A549 (cell line): ENCODE data around the gene RAPSN.

Experiments used
- CBX2 ChIP-seq: fragments of 200-600 bp; sonication (generic); IDR thresholded peaks from 2 replicates; pipeline ENCODE4 v1.6.1; 2016; ENCODE audit warnings: low read depth, mild to moderate bottlenecking, borderline replicate concordance
- CEBPB ChIP-seq, 2 experiments: fragments of >200 bp in 1 of 2; sonication (Bioruptor Twin) in 1 of 2; formaldehyde crosslinking in 1 of 2; IDR thresholded peaks; 2 replicates each; pipeline ENCODE4 v1.6.1; 2012 to 2016
- CHD2 ChIP-seq: fragments of 150-350 bp; IDR thresholded peaks from 2 replicates; pipeline ENCODE4 v1.6.1; 2014; ENCODE audit warnings: low read length; ENCODE audit not compliant: partially characterized antibody
- EP300 ChIP-seq, 2 experiments: fragments of >200 bp; sonication (Bioruptor Twin); formaldehyde crosslinking; IDR thresholded peaks; 2 replicates in 1 of 2; 3 replicates in 1 of 2; pipeline ENCODE4 v1.6.1; 2016 to 2017
- HOXA7 ChIP-seq: fragments of 250-450 bp; sonication (Bioruptor Pico); IDR thresholded peaks from 2 replicates; pipeline ENCODE4 v1.5.0; 2020; ENCODE audit warnings: mild to moderate bottlenecking, moderate library complexity
- JUN ChIP-seq, 2 experiments: fragments of >200 bp; sonication (Bioruptor Twin); formaldehyde crosslinking; IDR thresholded peaks; 2 replicates in 1 of 2; 3 replicates in 1 of 2; pipeline ENCODE4 v1.6.1; 2016 to 2017
- NPAS2 ChIP-seq: fragments of 250-450 bp; sonication (Bioruptor Pico); IDR thresholded peaks from 2 replicates; pipeline ENCODE4 v1.8.0; 2022; ENCODE audit warnings: mild to moderate bottlenecking, moderate library complexity, borderline replicate concordance
- POLR2A ChIP-seq: IDR thresholded peaks from 2 replicates; pipeline ENCODE4 v1.6.1; 2012; ENCODE audit warnings: mild to moderate bottlenecking, low read length
- SMC3 ChIP-seq: fragments of >200 bp; sonication (Bioruptor Twin); formaldehyde crosslinking; IDR thresholded peaks from 3 replicates; pipeline ENCODE4 v1.6.1; 2018; ENCODE audit warnings: inconsistent platforms
- TF ChIP-seq, protein P1 (sequence below): fragments of >200 bp; sonication (Bioruptor Twin); formaldehyde crosslinking; IDR thresholded peaks from 3 replicates; pipeline ENCODE4 v1.5.1; 2016
- TF ChIP-seq, protein P2 (sequence below): IDR thresholded peaks from 2 replicates; pipeline ENCODE4 v1.6.1; 2012
- TF ChIP-seq, protein P3 (sequence below): fragments of 150-350 bp; IDR thresholded peaks from 2 replicates; pipeline ENCODE4 v1.6.1; 2014; ENCODE audit warnings: low read depth, mild to moderate bottlenecking, low read length
- TF ChIP-seq, protein P4 (sequence below): fragments of 250-450 bp; sonication (Bioruptor Pico); IDR thresholded peaks from 2 replicates; pipeline ENCODE4 v1.5.0; 2021; ENCODE audit warnings: mild to moderate bottlenecking, moderate library complexity, borderline replicate concordance
- TF ChIP-seq, protein P5 (sequence below): fragments of 200-600 bp; sonication (generic); IDR thresholded peaks from 2 replicates; pipeline ENCODE4 v1.6.1; 2016; ENCODE audit warnings: antibody characterized with exemption, mild to moderate bottlenecking, moderate library complexity

DNA sequence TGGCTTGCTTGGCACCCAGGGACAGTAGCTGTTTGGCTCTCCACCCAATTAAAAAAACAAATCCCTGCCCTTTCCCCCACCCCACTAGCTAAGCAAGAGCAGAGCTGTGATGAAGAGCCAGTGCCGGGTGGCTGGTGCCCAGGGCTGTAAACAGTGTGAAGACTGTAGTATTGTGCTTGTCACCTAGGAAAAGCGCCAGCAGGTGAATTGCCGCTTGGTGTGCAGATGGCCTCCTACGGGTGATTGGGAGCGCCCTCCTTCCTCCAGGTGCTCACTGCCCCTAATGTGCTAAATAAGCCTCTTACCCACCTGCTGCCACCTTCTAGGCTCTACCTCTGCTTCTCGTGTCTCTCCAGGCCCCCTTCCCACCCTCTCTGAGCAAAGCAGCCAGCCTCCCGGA, 18.4 kb upstream of the RAPSN start:
- no peak for TF ChIP-seq EP300 (IDR thresholded peaks at IDR 0.05)
- TF ChIP-seq, protein P1, sequence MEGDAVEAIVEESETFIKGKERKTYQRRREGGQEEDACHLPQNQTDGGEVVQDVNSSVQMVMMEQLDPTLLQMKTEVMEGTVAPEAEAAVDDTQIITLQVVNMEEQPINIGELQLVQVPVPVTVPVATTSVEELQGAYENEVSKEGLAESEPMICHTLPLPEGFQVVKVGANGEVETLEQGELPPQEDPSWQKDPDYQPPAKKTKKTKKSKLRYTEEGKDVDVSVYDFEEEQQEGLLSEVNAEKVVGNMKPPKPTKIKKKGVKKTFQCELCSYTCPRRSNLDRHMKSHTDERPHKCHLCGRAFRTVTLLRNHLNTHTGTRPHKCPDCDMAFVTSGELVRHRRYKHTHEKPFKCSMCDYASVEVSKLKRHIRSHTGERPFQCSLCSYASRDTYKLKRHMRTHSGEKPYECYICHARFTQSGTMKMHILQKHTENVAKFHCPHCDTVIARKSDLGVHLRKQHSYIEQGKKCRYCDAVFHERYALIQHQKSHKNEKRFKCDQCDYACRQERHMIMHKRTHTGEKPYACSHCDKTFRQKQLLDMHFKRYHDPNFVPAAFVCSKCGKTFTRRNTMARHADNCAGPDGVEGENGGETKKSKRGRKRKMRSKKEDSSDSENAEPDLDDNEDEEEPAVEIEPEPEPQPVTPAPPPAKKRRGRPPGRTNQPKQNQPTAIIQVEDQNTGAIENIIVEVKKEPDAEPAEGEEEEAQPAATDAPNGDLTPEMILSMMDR = no peak
- TF ChIP-seq, protein P2, sequence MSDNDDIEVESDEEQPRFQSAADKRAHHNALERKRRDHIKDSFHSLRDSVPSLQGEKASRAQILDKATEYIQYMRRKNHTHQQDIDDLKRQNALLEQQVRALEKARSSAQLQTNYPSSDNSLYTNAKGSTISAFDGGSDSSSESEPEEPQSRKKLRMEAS = no peak
- no peak for TF ChIP-seq CEBPB (IDR thresholded peaks at IDR 0.05)
- TF ChIP-seq JUN (IDR thresholded peaks at IDR 0.05) = no peak
- TF ChIP-seq POLR2A = no peak
- TF ChIP-seq, protein P3, sequence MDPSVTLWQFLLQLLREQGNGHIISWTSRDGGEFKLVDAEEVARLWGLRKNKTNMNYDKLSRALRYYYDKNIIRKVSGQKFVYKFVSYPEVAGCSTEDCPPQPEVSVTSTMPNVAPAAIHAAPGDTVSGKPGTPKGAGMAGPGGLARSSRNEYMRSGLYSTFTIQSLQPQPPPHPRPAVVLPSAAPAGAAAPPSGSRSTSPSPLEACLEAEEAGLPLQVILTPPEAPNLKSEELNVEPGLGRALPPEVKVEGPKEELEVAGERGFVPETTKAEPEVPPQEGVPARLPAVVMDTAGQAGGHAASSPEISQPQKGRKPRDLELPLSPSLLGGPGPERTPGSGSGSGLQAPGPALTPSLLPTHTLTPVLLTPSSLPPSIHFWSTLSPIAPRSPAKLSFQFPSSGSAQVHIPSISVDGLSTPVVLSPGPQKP = no peak
- TF ChIP-seq CBX2 = no peak
- no peak for TF ChIP-seq NPAS2
- no peak for TF ChIP-seq CHD2
- no peak for TF ChIP-seq HOXA7 (CRISPR knock-in tag)
- TF ChIP-seq, protein P4, sequence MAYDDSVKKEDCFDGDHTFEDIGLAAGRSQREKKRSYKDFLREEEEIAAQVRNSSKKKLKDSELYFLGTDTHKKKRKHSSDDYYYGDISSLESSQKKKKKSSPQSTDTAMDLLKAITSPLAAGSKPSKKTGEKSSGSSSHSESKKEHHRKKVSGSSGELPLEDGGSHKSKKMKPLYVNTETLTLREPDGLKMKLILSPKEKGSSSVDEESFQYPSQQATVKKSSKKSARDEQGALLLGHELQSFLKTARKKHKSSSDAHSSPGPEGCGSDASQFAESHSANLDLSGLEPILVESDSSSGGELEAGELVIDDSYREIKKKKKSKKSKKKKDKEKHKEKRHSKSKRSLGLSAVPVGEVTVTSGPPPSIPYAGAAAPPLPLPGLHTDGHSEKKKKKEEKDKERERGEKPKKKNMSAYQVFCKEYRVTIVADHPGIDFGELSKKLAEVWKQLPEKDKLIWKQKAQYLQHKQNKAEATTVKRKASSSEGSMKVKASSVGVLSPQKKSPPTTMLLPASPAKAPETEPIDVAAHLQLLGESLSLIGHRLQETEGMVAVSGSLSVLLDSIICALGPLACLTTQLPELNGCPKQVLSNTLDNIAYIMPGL (CRISPR knock-in tag) = no peak
- TF ChIP-seq, protein P5, sequence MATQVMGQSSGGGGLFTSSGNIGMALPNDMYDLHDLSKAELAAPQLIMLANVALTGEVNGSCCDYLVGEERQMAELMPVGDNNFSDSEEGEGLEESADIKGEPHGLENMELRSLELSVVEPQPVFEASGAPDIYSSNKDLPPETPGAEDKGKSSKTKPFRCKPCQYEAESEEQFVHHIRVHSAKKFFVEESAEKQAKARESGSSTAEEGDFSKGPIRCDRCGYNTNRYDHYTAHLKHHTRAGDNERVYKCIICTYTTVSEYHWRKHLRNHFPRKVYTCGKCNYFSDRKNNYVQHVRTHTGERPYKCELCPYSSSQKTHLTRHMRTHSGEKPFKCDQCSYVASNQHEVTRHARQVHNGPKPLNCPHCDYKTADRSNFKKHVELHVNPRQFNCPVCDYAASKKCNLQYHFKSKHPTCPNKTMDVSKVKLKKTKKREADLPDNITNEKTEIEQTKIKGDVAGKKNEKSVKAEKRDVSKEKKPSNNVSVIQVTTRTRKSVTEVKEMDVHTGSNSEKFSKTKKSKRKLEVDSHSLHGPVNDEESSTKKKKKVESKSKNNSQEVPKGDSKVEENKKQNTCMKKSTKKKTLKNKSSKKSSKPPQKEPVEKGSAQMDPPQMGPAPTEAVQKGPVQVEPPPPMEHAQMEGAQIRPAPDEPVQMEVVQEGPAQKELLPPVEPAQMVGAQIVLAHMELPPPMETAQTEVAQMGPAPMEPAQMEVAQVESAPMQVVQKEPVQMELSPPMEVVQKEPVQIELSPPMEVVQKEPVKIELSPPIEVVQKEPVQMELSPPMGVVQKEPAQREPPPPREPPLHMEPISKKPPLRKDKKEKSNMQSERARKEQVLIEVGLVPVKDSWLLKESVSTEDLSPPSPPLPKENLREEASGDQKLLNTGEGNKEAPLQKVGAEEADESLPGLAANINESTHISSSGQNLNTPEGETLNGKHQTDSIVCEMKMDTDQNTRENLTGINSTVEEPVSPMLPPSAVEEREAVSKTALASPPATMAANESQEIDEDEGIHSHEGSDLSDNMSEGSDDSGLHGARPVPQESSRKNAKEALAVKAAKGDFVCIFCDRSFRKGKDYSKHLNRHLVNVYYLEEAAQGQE = no peak
- no peak for TF ChIP-seq SMC3
